Hepatocyte (in vitro differentiated cells): ENCODE measurements around the gene RYR3. TPM values are rescaled to one million over a fixed set of nuclear protein-coding genes. Genes with fewer than 3 reads are reported as not detected.
"Not testable (repeated sequence)": the region's sequence is repeated elsewhere in the genome, so short reads cannot be mapped to it uniquely, and the experiment has no call there.

Source experiments
- DNase-seq: peaks from one replicate; pipeline ENCODE4 v3.0.0-alpha.2; 2016; ENCODE audit warnings: low spot score
- H2AFZ ChIP-seq: fragments of 200-600 bp; sonication (generic); 2 replicates; pipeline ENCODE4 v1.6.0; 2016; ENCODE audit warnings: antibody characterized with exemption, mild to moderate bottlenecking
- H3K27ac ChIP-seq: fragments of 200-600 bp; sonication (generic); 2 replicates; pipeline ENCODE4 v1.5.1; 2016; ENCODE audit warnings: mild to moderate bottlenecking
- H3K27me3 ChIP-seq: fragments of 200-600 bp; sonication (generic); 2 replicates; pipeline ENCODE4 v1.6.1; 2016
- H3K36me3 ChIP-seq: fragments of 200-600 bp; sonication (generic); replicated peaks from 2 replicates; pipeline ENCODE4 v1.5.1; 2016; ENCODE audit warnings: low read depth; ENCODE audit not compliant: insufficient read depth
- H3K4me1 ChIP-seq: fragments of 200-600 bp; sonication (generic); 2 replicates; pipeline ENCODE4 v1.5.1; 2016; ENCODE audit warnings: mild to moderate bottlenecking, moderate library complexity; ENCODE audit not compliant: insufficient read depth
- H3K4me2 ChIP-seq: fragments of 200-600 bp; sonication (generic); 2 replicates; pipeline ENCODE4 v1.6.0; 2016
- H3K4me3 ChIP-seq: fragments of 200-600 bp; sonication (generic); 2 replicates; pipeline ENCODE4 v1.5.1; 2016; ENCODE audit warnings: mild to moderate bottlenecking
- H3K79me2 ChIP-seq: fragments of 200-600 bp; sonication (generic); 2 replicates; pipeline ENCODE4 v1.6.0; 2017; ENCODE audit warnings: mild to moderate bottlenecking
- H3K9me2 ChIP-seq: fragments of 200-600 bp; sonication (generic); replicated peaks from 2 replicates; pipeline ENCODE4 v1.6.0; 2017; ENCODE audit warnings: mild to moderate bottlenecking; ENCODE audit not compliant: insufficient read depth
- H3K9me3 ChIP-seq: fragments of 200-600 bp; sonication (generic); 2 replicates; pipeline ENCODE4 v1.5.1; 2016; ENCODE audit warnings: low read depth, mild to moderate bottlenecking
- H4K20me1 ChIP-seq: fragments of 200-600 bp; sonication (generic); 2 replicates; pipeline ENCODE4 v1.6.0; 2016; ENCODE audit warnings: mild to moderate bottlenecking; ENCODE audit not compliant: insufficient read depth, poor library complexity, severe bottlenecking
- CTCF ChIP-seq: fragments of 200-600 bp; sonication (generic); IDR thresholded peaks from 2 replicates; pipeline ENCODE4 v1.5.1; 2016; ENCODE audit warnings: antibody characterized with exemption, mild to moderate bottlenecking; ENCODE audit not compliant: poor library complexity
- EZH2 ChIP-seq: fragments of 200-600 bp; sonication (generic); IDR thresholded peaks from 2 replicates; pipeline ENCODE4 v1.6.1; 2016; ENCODE audit warnings: antibody characterized with exemption, mild to moderate bottlenecking, borderline replicate concordance
- EZH2phosphoT487 ChIP-seq: fragments of 200-600 bp; sonication (generic); IDR thresholded peaks from one replicate; pipeline ENCODE4 v1.6.1; 2018; ENCODE audit warnings: antibody characterized with exemption, mild to moderate bottlenecking, low read depth, moderate library complexity; ENCODE audit not compliant: unreplicated experiment, severe bottlenecking
- WGBS: methylation state at CpG from one replicate; pipeline ENCODE4 v1.1.6; 2016; ENCODE audit warnings: low lambda C conversion rate; ENCODE audit errors: missing lambda C conversion rate; 5-methylcytosine and 5-hydroxymethylcytosine counted together
- polyA plus RNA-seq: library from polyadenylated mRNA; unstranded; fragments of >200 nt; fragmentation: Nextera tagmentation; extraction: Ambion mirVana; gene quantifications from 2 replicates; pipeline ENCODE4 v1.2.1, GENCODE V29; 2016
- total RNA-seq: library from RNA; depleted of rRNA; stranded (reverse); fragments of >200 nt; gene quantifications from 2 replicates; pipeline ENCODE4 v1.2.3, GENCODE V29; 2014

RYR3 gene
- total and polyA plus RNA-seq, 2 experiments from 2014 or later: 0.36 to 0.37 TPM

- no peaks in the 10 kb centered on the region for H3K27me3 ChIP-seq
- H3K9me2 ChIP-seq: no peaks in the 10 kb centered on the region
- no peak overlapping the region for H3K27ac ChIP-seq
- no peaks in the 10 kb centered on the region for H3K9me3 ChIP-seq
- no peak overlapping the region for H2AFZ ChIP-seq
- TF ChIP-seq CTCF: no peak
- TF ChIP-seq EZH2: no peak
- no peak for TF ChIP-seq EZH2phosphoT487
- no peaks in the 10 kb centered on the region for H3K4me1 ChIP-seq
- H4K20me1 ChIP-seq: no peaks in the 10 kb centered on the region
- no peak overlapping the region for H3K4me3 ChIP-seq
- no peak overlapping the region for H3K4me2 ChIP-seq
- 84% methylated on average over 17 of the region's 17 CpGs for WGBS
- no peaks in the 10 kb centered on the region for H3K79me2 ChIP-seq
- DNase-seq: no peak
- no peaks in the 10 kb centered on the region for H3K36me3 ChIP-seq
Observed at GRCh38 chr15:33586786-33587697, 276.3 kb downstream of the RYR3 start.

- Histone ChIP-seq H3K36me3 (no peaks in the 10 kb centered on the region), H3K4me2 (no peak overlapping the region), H3K4me1 (no peaks in the 10 kb centered on the region), H3K4me3 (no peak overlapping the region), H3K9me3 (no peaks in the 10 kb centered on the region), H4K20me1 (no peaks in the 10 kb centered on the region), H3K79me2 (no peaks in the 10 kb centered on the region), H2AFZ (no peak overlapping the region), H3K27me3 (no peaks in the 10 kb centered on the region), H3K9me2 (no peaks in the 10 kb centered on the region), H3K27ac (no peak overlapping the region)
- TF ChIP-seq EZH2 (no peak), EZH2phosphoT487 (no peak), CTCF (no peak)
- WGBS: 40% methylated on average over 2 of the region's 2 CpGs
- DNase-seq: no peak
Observed at GRCh38 chr15:33587773-33588172, 277.0 kb downstream of the RYR3 start.

- Histone ChIP-seq H3K9me2 (no peaks in the 10 kb centered on the region), H3K27me3 (no peaks in the 10 kb centered on the region), H3K27ac (no peak overlapping the region), H3K9me3 (no peaks in the 10 kb centered on the region), H2AFZ (no peak overlapping the region), H3K4me1 (no peaks in the 10 kb centered on the region), H3K79me2 (no peaks in the 10 kb centered on the region), H3K4me2 (no peak overlapping the region), H3K36me3 (no peaks in the 10 kb centered on the region), H4K20me1 (no peaks in the 10 kb centered on the region), H3K4me3 (no peak overlapping the region)
- DNase-seq: no peak
- 72% methylated on average over 5 of the region's 5 CpGs for WGBS
- TF ChIP-seq CTCF: no peak
- no peak for TF ChIP-seq EZH2phosphoT487
- no peak for TF ChIP-seq EZH2
Observed at GRCh38 chr15:33592864-33593263, 282.1 kb downstream of the RYR3 start.

GRCh38 chr15:33598382-33598781, 287.6 kb downstream of the RYR3 start:
- WGBS: 57% methylated on average over 4 of the region's 4 CpGs
- not testable (repeated sequence) for H3K4me2 ChIP-seq

More at GRCh38 chr15:33598382-33598781, 287.6 kb downstream of the RYR3 start:
- not testable (repeated sequence) for H4K20me1 ChIP-seq, H3K27ac ChIP-seq, H2AFZ ChIP-seq, H3K4me3 ChIP-seq, H3K36me3 ChIP-seq, H3K79me2 ChIP-seq, H3K9me3 ChIP-seq, DNase-seq, H3K27me3 ChIP-seq, H3K4me1 ChIP-seq, H3K9me2 ChIP-seq
